ENCODE measurements around the gene NAT8L. TPM values are rescaled to one million over a fixed set of nuclear protein-coding genes. Genes with fewer than 3 reads are reported as not detected.

NAT8L gene
- total RNA-seq, 1 donor: under 0.01 TPM

- Histone ChIP-seq H3K4me2 (ENCODE audit: insufficient read depth, low read length) (no peak overlapping the region), H3K36me3 (ENCODE audit: insufficient read depth, low read length) (no peaks in the 10 kb centered on the region), H3K27ac (ENCODE audit: low read depth, low read length) (no peak overlapping the region), H3K9me3 (ENCODE audit: low read depth, low read length) (no peaks in the 10 kb centered on the region), H2AFZ (ENCODE audit: low read length) (no peak overlapping the region), H3K27me3 (ENCODE audit: insufficient read depth, low read length) (no peaks in the 10 kb centered on the region), H4K20me1 (ENCODE audit: insufficient read depth, low read length) (no peaks in the 10 kb centered on the region), H3K79me2 (ENCODE audit: insufficient read depth, low read length) (no peaks in the 10 kb centered on the region), H3K4me3 (ENCODE audit: insufficient read depth, low read length) (no peak overlapping the region), H3K4me1 (ENCODE audit: insufficient read depth, low read length) (no peaks in the 10 kb centered on the region)
- TF ChIP-seq CTCF (IDR thresholded peaks at IDR 0.05; ENCODE audit: extremely low read depth, low read depth, low read length): no peak
- DNase-seq (ENCODE audit: insufficient read length, low spot score, missing footprints): no peak
Observed at GRCh38 chr4:2116687-2117400, 57.7 kb downstream of the NAT8L start.

Other genes with a start within 250 kb of the NAT8L start
- 68.4 and 75.3 TPM in 2 replicates for gene LETM1, start 203.2 kb upstream of the NAT8L start, total RNA-seq
- 53.0 and 58.6 TPM in 2 replicates for gene NSD2, start 187.9 kb upstream of the NAT8L start, total RNA-seq
- gene NELFA, start 50.4 kb upstream of the NAT8L start, total RNA-seq: 19.2 and 19.9 TPM in 2 replicates
- gene HAUS3, start 182.8 kb downstream of the NAT8L start, total RNA-seq: 8.7 and 9.7 TPM in 2 replicates
- gene POLN, start 182.8 kb downstream of the NAT8L start, total RNA-seq: 2.9 and 4.1 TPM in 2 replicates
- 53.3 and 56.8 TPM in 2 replicates for gene MXD4, start 202.8 kb downstream of the NAT8L start, total RNA-seq